Astrocyte of the spinal cord (primary cell): ENCODE results near the gene GALNTL6.
A peak's percentile ranks its signal among the peaks of the same experiment; 100 is the strongest.

Experiments
- DNase-seq: peaks from one replicate; pipeline ENCODE4 v3.0.0; 2011; ENCODE audit warnings: low read depth, low spot score
- H3K4me3 ChIP-seq: 2 replicates; pipeline ENCODE4 v1.5.1; 2011; ENCODE audit warnings: low read depth, mild to moderate bottlenecking, low read length, moderate library complexity
- CTCF ChIP-seq: IDR thresholded peaks from 2 replicates; pipeline ENCODE4 v1.5.1; 2012; ENCODE audit warnings: low read depth, mild to moderate bottlenecking, low read length, inconsistent platforms
- in situ Hi-C: cut with HindIII; loops from 2 replicates; pipeline ENCODE4 v1.10.0; 2017; ENCODE audit warnings: low sequenced_read_pairs

The GALNTL6 gene

GRCh38 chr4:172578712-172579111 is 765.5 kb downstream of the GALNTL6 start:
- in situ Hi-C loops = no loop called here
- TF ChIP-seq CTCF = no peak
- peak; percentile 10 for DNase-seq
- H3K4me3 ChIP-seq = no peak overlapping the region

- DNase-seq = no peak
- no peak for TF ChIP-seq CTCF
- no peak overlapping the region for H3K4me3 ChIP-seq
- in situ Hi-C loops = no loop called here
Observed at GRCh38 chr4:172584816-172585215, 771.6 kb downstream of the GALNTL6 start.

DNA sequence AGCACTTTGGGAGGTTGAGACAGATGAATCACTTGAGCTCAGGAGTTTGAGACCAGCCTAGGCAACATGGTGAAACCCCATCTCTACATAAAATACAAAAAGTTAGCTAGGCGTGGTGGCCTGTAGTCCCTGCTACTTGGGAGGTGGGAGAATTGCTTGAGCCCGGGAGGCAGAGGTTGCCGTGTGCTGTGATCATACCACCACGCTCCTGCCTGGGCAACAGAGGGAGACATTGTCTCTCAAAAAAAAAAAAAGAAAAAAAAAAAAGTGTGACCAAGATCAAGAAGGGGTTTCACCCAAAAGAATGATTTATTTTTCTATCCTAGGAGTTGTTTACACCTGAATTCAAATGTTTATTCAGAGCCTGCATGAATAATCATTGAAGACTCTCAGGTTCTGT is 783.0 kb downstream of the GALNTL6 start:
- in situ Hi-C loops = no loop called here
- TF ChIP-seq CTCF = no peak
- DNase-seq = no peak
- no peak overlapping the region for H3K4me3 ChIP-seq

- no peak for TF ChIP-seq CTCF
- DNase-seq = no peak
- no peak overlapping the region for H3K4me3 ChIP-seq
- in situ Hi-C loops = no loop called here
Observed at GRCh38 chr4:172599554-172599953, 786.4 kb downstream of the GALNTL6 start.

DNA sequence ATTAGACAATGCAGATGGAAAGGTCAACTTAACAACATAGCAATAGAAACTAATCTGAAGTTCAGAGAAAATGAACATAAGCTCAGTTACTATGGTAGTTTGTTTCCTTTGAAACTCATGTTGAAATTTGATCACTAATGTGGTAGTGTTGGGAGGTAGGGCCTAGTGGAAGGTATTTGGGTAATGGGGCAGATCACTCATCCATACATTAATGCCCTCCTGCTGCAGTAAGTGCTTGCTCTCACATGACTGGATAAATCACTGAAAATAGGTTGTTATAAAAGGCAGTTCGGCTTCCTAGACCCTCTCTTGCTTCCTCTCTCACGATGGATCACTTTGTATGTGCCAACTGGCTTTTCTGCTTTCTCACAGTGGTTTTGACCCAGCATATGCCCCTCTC is 788.0 kb downstream of the GALNTL6 start:
- no peak for TF ChIP-seq CTCF
- DNase-seq = peak; percentile 34
- H3K4me3 ChIP-seq = no peak overlapping the region
- in situ Hi-C loops = no loop called here

GRCh38 chr4:172619218-172619617 is 806.0 kb downstream of the GALNTL6 start:
- TF ChIP-seq CTCF = no peak
- no peak for DNase-seq
- in situ Hi-C loops = no loop called here
- no peak overlapping the region for H3K4me3 ChIP-seq

- H3K4me3 ChIP-seq = no peak overlapping the region
- in situ Hi-C loops = no loop called here
- no peak for TF ChIP-seq CTCF
- DNase-seq = no peak
Observed at GRCh38 chr4:172619798-172620197, 806.6 kb downstream of the GALNTL6 start.
